ENCODE results near the gene TSPAN18. TPM values are rescaled to one million over a fixed set of nuclear protein-coding genes. Genes with fewer than 3 reads are reported as not detected.

The TSPAN18 gene
- total RNA-seq, 1 donor from 2014 or later = 12.8 TPM

DNA sequence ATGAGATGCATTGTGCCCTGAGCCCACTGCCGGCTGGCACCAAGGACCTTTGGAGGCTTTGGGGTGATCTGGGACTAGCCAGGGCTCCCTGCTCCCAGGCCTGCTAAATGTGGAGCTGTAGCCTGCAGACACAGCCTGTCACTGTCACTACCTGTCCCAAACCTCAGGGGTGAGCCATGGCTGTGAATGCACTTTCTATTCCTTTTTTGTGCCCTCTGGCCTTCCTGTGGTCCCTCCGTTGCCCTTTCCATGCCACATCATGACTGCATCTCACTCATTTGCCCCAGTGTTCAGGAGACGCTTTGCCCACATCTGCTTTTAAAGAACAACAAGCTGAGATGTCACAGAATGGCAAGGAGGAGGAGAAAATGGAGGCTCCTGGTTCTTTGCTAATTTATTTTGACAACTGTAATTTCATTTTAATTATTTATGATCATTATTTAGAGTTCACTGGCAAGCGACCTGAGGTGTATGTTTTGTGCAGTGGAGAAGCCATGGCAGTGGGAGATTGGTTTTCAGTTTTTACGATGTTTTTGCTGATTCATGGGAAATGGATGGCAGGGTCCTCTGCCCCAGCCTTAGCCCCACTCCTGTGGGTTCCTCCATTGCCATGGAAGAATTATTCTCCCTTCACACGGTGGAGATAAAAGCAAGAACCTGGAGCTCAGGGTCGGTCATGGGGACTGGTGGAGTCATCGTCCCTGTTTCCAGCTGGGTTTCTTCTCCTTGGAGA is 69.2 kb downstream of the TSPAN18 start:
- Histone ChIP-seq H3K9me3 (no peaks in the 10 kb centered on the region), H3K27ac (no peak overlapping the region), H3K4me1 (peaks cover 17% of the 10 kb centered on the region), H3K36me3 (no peaks in the 10 kb centered on the region), H3K4me3 (no peak overlapping the region), H3K27me3 (no peaks in the 10 kb centered on the region)
- no peak for TF ChIP-seq POLR2AphosphoS5 (IDR thresholded peaks at IDR 0.05; ENCODE audit: insufficient read depth in 1 of 2, low read depth in 1 of 2)
- TF ChIP-seq, protein P1, sequence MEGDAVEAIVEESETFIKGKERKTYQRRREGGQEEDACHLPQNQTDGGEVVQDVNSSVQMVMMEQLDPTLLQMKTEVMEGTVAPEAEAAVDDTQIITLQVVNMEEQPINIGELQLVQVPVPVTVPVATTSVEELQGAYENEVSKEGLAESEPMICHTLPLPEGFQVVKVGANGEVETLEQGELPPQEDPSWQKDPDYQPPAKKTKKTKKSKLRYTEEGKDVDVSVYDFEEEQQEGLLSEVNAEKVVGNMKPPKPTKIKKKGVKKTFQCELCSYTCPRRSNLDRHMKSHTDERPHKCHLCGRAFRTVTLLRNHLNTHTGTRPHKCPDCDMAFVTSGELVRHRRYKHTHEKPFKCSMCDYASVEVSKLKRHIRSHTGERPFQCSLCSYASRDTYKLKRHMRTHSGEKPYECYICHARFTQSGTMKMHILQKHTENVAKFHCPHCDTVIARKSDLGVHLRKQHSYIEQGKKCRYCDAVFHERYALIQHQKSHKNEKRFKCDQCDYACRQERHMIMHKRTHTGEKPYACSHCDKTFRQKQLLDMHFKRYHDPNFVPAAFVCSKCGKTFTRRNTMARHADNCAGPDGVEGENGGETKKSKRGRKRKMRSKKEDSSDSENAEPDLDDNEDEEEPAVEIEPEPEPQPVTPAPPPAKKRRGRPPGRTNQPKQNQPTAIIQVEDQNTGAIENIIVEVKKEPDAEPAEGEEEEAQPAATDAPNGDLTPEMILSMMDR (IDR thresholded peaks at IDR 0.05) = no peak
- no peak for TF ChIP-seq POLR2A (IDR thresholded peaks at IDR 0.05)
- no peak for DNase-seq (ENCODE audit: extremely low spot score in 2 of 2)
- intact Hi-C loops (cut with DNase I) = loop anchor here (10.0 kb wide), 1 partner anchor 719 kb away; no protein-coding TSS in a partner anchor

DNA sequence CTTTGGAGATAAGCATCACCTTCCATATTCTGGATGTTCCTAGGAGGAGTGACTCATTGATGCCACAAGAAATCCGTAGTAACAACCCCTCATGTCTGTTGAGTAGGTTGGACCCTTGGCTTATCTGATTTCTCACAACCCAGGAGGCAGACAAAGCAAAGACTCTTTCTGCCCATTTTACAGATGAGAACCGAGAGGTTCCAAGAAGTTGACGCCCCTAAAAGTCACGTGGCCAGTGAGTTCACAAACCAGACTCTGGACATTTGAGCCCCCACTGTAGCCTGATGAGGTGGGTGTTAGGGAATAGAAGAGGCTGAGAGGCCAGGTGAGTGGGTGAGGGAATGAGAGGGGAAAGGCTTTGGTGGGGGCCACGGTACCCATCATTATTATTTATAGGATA is 70.3 kb downstream of the TSPAN18 start:
- no peaks in the 10 kb centered on the region for H3K9me3 ChIP-seq
- no peak for DNase-seq (ENCODE audit: extremely low spot score in 2 of 2)
- intact Hi-C loops (cut with DNase I) = loop anchor here (10.0 kb wide), 1 partner anchor 718 kb away; no protein-coding TSS in a partner anchor
- TF ChIP-seq POLR2AphosphoS5 (IDR thresholded peaks at IDR 0.05; ENCODE audit: insufficient read depth in 1 of 2, low read depth in 1 of 2) (no peak), POLR2A (IDR thresholded peaks at IDR 0.05) (no peak)
- TF ChIP-seq, protein P1 (IDR thresholded peaks at IDR 0.05) = no peak
- no peak overlapping the region for H3K27ac ChIP-seq
- no peaks in the 10 kb centered on the region for H3K36me3 ChIP-seq
- H3K4me1 ChIP-seq = peaks cover 17% of the 10 kb centered on the region
- no peak overlapping the region for H3K4me3 ChIP-seq
- no peaks in the 10 kb centered on the region for H3K27me3 ChIP-seq

DNA sequence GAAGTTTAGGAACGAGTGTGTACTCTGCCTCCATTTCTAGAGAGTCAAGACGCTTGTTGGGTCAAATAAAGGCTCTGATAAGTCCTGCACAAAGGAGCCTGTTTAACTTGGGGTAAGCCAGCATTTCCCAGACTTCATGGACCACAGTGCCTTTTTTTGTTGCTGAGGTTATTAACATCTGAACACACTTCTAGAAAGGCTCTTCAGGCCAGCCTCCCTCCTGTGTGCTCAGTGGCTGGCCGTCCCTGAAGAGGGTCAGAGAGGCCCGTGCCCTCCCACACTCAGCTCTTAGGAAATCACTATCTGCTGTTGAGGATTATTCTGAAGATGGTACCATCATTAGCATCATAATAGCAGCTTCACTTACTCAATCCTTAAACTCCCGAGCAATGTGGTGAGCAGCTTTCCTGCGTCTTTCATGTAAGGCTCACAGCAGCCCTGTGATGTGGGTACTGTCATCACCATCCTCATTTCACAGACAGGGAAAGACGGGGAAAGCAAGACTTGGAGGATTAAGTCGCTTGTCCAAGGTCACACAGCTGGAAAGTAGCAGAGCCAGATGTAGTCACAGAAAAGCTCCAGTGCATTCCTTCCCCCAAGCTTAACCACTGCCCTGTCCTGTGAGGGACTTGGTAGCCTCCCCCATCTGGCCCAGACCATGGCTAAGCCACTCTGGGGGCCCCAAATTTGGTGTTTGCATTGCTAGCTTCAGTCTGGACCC is 71.3 kb downstream of the TSPAN18 start:
- H3K9me3 ChIP-seq = no peaks in the 10 kb centered on the region
- no peak overlapping the region for H3K4me3 ChIP-seq
- H3K27me3 ChIP-seq = no peaks in the 10 kb centered on the region
- no peak overlapping the region for H3K27ac ChIP-seq
- DNase-seq (ENCODE audit: extremely low spot score in 2 of 2) = no peak
- H3K36me3 ChIP-seq = no peaks in the 10 kb centered on the region
- peaks cover 17% of the 10 kb centered on the region for H3K4me1 ChIP-seq
- TF ChIP-seq POLR2AphosphoS5 (IDR thresholded peaks at IDR 0.05; ENCODE audit: insufficient read depth in 1 of 2, low read depth in 1 of 2) (no peak), POLR2A (IDR thresholded peaks at IDR 0.05) (no peak)
- TF ChIP-seq, protein P1 (IDR thresholded peaks at IDR 0.05) = no peak
- intact Hi-C loops (cut with DNase I) = loop anchor here (10.0 kb wide), 1 partner anchor 717 kb away; no protein-coding TSS in a partner anchor

DNA sequence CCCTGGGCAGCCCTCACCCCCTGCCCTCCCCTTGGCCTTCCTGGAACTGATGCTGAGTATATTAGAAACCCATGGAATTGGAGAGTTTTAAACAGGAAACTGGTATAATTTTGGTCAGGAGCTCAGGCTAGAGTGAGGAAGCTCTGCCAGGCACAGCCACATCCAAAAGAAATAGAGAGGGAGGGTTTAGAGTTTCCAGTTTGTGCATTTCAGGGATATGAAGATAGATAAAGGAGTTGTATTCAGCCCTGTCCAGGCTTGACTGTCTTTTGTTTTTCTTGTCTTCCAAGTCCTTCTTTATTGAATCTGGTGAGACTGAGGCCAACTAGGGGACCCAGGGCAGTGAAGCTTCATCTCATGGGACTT is 71.8 kb downstream of the TSPAN18 start:
- H3K27me3 ChIP-seq = no peaks in the 10 kb centered on the region
- DNase-seq (ENCODE audit: extremely low spot score in 2 of 2) = no peak
- H3K4me1 ChIP-seq = peaks cover 17% of the 10 kb centered on the region
- no peak overlapping the region for H3K4me3 ChIP-seq
- H3K36me3 ChIP-seq = no peaks in the 10 kb centered on the region
- H3K27ac ChIP-seq = no peak overlapping the region
- intact Hi-C loops (cut with DNase I) = loop anchor here (10.0 kb wide), 1 partner anchor 716 kb away; no protein-coding TSS in a partner anchor
- no peaks in the 10 kb centered on the region for H3K9me3 ChIP-seq
- no peak for TF ChIP-seq POLR2A (IDR thresholded peaks at IDR 0.05)
- TF ChIP-seq, protein P1 (IDR thresholded peaks at IDR 0.05) = no peak
- no peak for TF ChIP-seq POLR2AphosphoS5 (IDR thresholded peaks at IDR 0.05; ENCODE audit: insufficient read depth in 1 of 2, low read depth in 1 of 2)

All from vagina (tissue), 2 donors.